ENCODE data around the gene EMC10.

The EMC10 gene

GRCh38 chr19:50492303-50493052, 16.2 kb downstream of the EMC10 start:
- TF ChIP-seq ZNF274 (IDR thresholded peaks at IDR 0.05; ENCODE audit: low read depth, low read length), result no peak
- no peak overlapping the region for H3K4me3 ChIP-seq (ENCODE audit: low read length)

DNA sequence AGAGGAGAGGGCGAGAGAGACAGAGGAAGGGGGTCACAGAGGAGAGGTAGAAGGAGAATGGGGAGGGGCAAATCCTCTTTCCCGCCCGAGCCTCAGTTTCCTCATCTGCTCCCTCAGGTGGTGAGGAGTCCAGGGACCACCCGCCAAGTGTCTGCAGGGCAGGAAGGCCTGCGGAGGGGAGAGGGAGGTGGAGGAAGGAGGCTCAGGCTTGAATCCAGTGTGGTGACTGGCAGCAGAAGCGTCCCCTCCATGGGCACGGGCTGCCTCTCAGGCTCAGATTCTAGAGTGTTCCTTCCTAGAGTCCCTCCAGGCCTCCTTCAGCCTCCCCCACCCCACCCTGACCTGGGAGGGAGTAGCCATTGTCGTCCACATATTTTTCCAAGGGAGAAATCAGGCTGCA, 16.9 kb downstream of the EMC10 start:
- no peak for TF ChIP-seq ZNF274 (IDR thresholded peaks at IDR 0.05; ENCODE audit: low read depth, low read length)
- H3K4me3 ChIP-seq (ENCODE audit: low read length), result no peak overlapping the region

GRCh38 chr19:50494186-50495019, 18.1 kb downstream of the EMC10 start:
- no peak for TF ChIP-seq ZNF274 (IDR thresholded peaks at IDR 0.05; ENCODE audit: low read depth, low read length)
- no peak overlapping the region for H3K4me3 ChIP-seq (ENCODE audit: low read length)

DNA sequence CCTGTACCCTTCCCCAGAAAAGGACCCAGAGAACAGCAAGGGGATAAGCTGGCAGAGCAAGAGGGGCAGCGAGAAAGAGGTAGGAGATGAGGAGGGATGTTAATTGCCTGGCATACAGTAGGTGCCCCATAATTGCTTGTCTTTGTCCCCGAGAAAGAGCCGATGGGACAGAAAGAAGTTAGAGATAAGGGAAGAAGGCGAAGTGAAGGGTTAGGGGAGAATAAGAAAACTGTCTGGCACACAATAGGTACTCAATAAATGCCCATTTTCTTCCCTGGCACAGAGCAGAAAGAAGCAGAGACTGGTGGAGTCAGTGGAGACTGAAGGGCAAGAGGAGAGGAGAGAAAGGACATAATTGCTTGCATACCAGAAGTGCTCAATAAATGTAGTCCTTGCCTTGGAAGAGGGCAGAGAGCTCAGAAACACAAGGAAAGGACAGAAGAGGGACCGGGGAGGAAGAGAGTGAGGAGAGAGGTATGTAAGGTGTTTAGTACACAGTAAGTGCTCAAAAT, 18.8 kb downstream of the EMC10 start:
- H3K4me3 ChIP-seq (ENCODE audit: low read length), result no peak overlapping the region
- no peak for TF ChIP-seq ZNF274 (IDR thresholded peaks at IDR 0.05; ENCODE audit: low read depth, low read length)

GRCh38 chr19:50496189-50497021, 20.1 kb downstream of the EMC10 start:
- H3K4me3 ChIP-seq (ENCODE audit: low read length), result no peak overlapping the region
- TF ChIP-seq ZNF274 (IDR thresholded peaks at IDR 0.05; ENCODE audit: low read depth, low read length), result no peak

DNA sequence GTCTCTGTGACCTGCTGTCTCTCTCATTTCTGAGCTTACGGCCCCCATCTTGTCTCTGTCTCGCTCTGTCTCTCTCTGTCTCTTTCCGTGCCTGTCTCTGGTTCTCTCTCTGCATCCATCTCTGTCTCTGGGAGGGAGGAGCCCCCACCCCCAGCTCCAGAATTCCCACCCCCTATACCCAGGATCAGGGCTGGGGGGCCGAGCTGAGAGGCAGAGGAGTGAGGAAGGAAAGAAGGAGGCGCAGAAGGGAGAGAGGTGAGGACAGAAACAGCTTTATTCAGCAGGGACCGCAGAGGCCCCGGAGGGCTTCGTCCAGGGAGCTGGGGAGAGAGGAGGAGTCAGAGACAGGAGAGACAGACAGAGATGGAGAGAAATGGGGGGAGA, 20.7 kb downstream of the EMC10 start:
- H3K4me3 ChIP-seq (ENCODE audit: low read length), result no peak overlapping the region
- TF ChIP-seq ZNF274 (IDR thresholded peaks at IDR 0.05; ENCODE audit: low read depth, low read length), result no peak

GRCh38 chr19:50498219-50499056, 22.1 kb downstream of the EMC10 start:
- no peak overlapping the region for H3K4me3 ChIP-seq (ENCODE audit: low read length)
- no peak for TF ChIP-seq ZNF274 (IDR thresholded peaks at IDR 0.05; ENCODE audit: low read depth, low read length)

DNA sequence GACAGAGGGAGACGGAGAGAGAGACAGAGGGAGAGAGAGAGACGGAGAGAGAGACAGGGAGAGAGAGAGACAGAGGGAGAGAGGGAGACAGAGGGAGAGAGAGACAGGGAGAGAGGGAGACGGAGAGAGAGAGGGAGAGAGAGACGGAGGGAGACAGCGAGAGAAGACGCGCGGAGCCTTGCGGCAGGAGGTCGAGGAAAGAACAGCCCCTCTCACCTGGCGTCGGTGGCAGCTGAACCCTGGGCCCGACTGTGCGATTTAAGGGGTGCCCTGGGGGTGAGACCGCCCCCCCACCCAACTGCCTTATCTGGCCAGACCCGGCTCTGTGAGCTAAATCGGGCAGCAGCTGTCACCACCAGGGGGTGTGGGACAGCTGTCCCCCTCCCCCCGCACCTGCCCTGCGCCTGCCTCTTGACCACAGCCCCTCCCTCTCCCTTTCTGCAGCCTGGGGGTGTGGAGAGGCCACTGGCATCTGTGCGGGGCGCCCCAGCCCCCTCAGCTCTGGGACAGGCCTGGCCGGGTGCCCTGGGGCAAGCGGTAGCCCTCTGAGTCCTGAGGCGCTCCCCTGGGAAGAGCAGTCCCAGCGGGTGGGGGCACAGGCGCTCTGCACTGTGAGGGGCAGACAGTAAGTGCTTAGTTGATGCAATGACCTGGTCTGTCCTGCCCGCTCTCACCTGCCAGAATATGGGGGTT, 23.9 kb downstream of the EMC10 start:
- H3K4me3 ChIP-seq (ENCODE audit: low read length), result no peak overlapping the region
- TF ChIP-seq ZNF274 (IDR thresholded peaks at IDR 0.05; ENCODE audit: low read depth, low read length), result no peak

DNA sequence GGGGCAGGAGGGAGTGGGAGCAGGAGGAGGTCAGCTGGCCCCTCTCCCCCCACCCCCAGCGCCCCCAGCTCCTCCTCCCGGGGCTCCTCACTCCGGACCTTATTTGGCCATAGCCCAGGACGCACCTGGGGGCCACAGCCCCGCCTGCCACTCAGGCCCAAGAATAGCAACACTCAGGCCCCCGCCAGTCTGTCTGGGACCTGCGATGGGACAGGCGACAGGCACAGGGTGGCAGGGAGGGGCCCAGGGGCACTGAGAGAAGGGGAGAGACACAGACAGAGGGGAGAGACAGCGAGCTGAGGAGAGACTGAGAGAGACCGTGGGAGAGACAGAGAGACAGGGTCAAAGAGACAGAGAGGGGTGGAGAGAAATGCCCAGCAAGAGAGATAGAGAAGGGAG, 24.4 kb downstream of the EMC10 start:
- no peak overlapping the region for H3K4me3 ChIP-seq (ENCODE audit: low read length)
- no peak for TF ChIP-seq ZNF274 (IDR thresholded peaks at IDR 0.05; ENCODE audit: low read depth, low read length)

GRCh38 chr19:50501186-50501567, 24.9 kb downstream of the EMC10 start:
- H3K4me3 ChIP-seq (ENCODE audit: low read length), result no peak overlapping the region
- no peak for TF ChIP-seq ZNF274 (IDR thresholded peaks at IDR 0.05; ENCODE audit: low read depth, low read length)

DNA sequence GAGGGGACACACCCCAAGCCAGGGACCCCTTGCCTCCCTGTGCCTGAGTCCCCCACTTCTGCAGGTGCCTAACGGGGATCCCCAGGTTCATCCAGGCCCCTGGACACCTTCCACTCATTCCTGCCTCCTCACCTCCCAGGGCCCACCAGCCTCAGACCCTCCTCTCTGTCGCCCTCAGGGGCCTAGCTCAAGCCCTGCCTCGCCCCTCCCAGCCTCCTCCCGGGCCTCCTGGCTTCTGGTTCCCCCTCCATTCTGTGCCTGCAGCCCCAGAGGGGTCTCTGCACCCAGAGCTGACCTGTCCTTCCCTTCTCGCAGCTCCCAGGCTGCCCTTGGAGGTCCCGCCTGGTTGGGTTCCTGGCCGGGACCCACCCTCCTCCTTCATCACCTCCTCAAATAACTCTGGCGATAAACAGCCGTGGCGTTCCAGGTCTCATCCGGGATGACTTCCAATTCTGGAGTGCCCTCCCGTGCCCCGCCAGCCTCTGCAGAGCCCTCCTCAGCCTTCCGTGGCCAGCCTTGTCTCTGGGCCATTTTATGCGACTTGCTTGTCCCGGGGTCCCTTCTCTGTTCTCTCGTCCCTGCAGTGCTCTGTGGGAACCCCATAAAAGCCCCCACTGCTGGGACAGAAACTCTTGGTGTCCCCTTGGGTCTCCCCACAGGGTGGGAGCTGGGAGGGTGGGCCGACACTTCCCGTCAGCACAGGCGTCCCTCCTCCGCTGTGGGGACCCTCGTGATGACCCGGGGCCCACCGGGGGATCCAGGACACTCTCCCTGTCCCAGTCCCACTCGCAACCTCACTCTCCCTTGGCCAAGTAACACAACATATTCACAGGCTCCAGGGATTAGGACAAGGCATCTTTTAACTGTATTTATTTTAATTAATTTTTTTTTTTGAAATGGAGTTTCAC, 25.5 kb downstream of the EMC10 start:
- TF ChIP-seq ZNF274 (IDR thresholded peaks at IDR 0.05; ENCODE audit: low read depth, low read length), result no peak

More for the DNA sequence above, 25.5 kb downstream of the EMC10 start:
- no peak overlapping the region for H3K4me3 ChIP-seq (ENCODE audit: low read length)

Measured in GM08714 (cell line).